Natural killer cell (primary cell): ENCODE results near the gene PPP6C. TPM values are rescaled to one million over a fixed set of nuclear protein-coding genes. Genes with fewer than 3 reads are reported as not detected.

Source experiments
- ATAC-seq, 3 donors: fragments of 150-1000 bp in 2 of 3; fragments of 200-7000 bp in 1 of 3; cut with Tn5 transposase; 1 replicate in 1 of 3; 2 replicates in 2 of 3; pipeline ENCODE4 v1.10.0; 2021; ENCODE audit warnings: mild to moderate bottlenecking in 2 of 3, moderate library complexity in 2 of 3
- DNase-seq, 2 donors: peaks; one replicate each; pipeline versions ENCODE4 v3.0.0 to v3.0.0-alpha.2; 2013 to 2021; ENCODE audit warnings: mixed read lengths in 1 of 2
- H3K27ac ChIP-seq: one replicate; pipeline ENCODE4 v1.5.1; 2013; ENCODE audit warnings: mild to moderate bottlenecking, low read length
- H3K27me3 ChIP-seq: one replicate; pipeline ENCODE4 v1.6.1; 2013; ENCODE audit warnings: low read length; ENCODE audit not compliant: control insufficient read depth, insufficient read depth
- H3K36me3 ChIP-seq: one replicate; pipeline ENCODE4 v1.6.1; 2013; ENCODE audit warnings: low read length; ENCODE audit not compliant: control insufficient read depth, insufficient read depth
- H3K4me1 ChIP-seq: one replicate; pipeline ENCODE4 v1.6.1; 2013; ENCODE audit warnings: low read length; ENCODE audit not compliant: control insufficient read depth, insufficient read depth
- H3K4me3 ChIP-seq: one replicate; pipeline ENCODE4 v1.5.1; 2013; ENCODE audit warnings: low read length
- H3K9me3 ChIP-seq: one replicate; pipeline ENCODE4 v1.6.1; 2013; ENCODE audit warnings: low read length; ENCODE audit not compliant: control insufficient read depth, insufficient read depth
- H3K27ac Mint-ChIP-seq, 2 donors: one replicate each; pipeline ENCODE4 v1.8.0; 2022; ENCODE audit warnings: mild to moderate bottlenecking in 2 of 2, mixed read lengths in 2 of 2, moderate library complexity in 1 of 2
- H3K27me3 Mint-ChIP-seq, 2 donors: one replicate each; pipeline ENCODE4 v1.8.0; 2022; ENCODE audit warnings: low read depth in 2 of 2, mixed read lengths in 2 of 2
- H3K36me3 Mint-ChIP-seq: one replicate; pipeline ENCODE4 v1.8.0; 2022; ENCODE audit warnings: mixed read lengths
- H3K4me1 Mint-ChIP-seq, 2 donors: one replicate each; pipeline ENCODE4 v1.8.0; 2022; ENCODE audit warnings: mixed read lengths in 2 of 2
- H3K4me3 Mint-ChIP-seq: one replicate; pipeline ENCODE4 v1.8.0; 2022; ENCODE audit warnings: mild to moderate bottlenecking, moderate library complexity, mixed read lengths
- H3K9me3 Mint-ChIP-seq, 2 donors: one replicate each; pipeline ENCODE4 v1.8.0; 2022; ENCODE audit warnings: mixed read lengths in 2 of 2
- CTCF ChIP-seq: fragments of 200-600 bp; IDR thresholded peaks from one replicate; pipeline ENCODE4 v1.8.0; 2022; ENCODE audit warnings: antibody characterized with exemption
- WGBS: methylation state at CpG from one replicate; pipeline ENCODE4 v1.1.7; 2013; ENCODE audit warnings: missing lambda C conversion rate; ENCODE audit not compliant: insufficient coverage; 5-methylcytosine and 5-hydroxymethylcytosine counted together
- intact Hi-C: fragments of 100-400 bp; cut with micrococcal nuclease; formaldehyde crosslinking; loops from one replicate; pipeline ENCODE4 v1.14.2; 2022
- total RNA-seq, 4 donors: library from RNA; stranded (reverse); fragments of 120-200 nt in 1 of 4; gene quantifications; one replicate each; pipeline versions ENCODE4 v1.2.3 to v1.2.4, GENCODE V29; 2013 to 2022

The PPP6C gene
- total RNA-seq, 3 donors from 2014 or later (not counting 1 experiment from before 2014, with no cell fraction given) = 31.1 to 37.4 (median 34.8) TPM

DNA sequence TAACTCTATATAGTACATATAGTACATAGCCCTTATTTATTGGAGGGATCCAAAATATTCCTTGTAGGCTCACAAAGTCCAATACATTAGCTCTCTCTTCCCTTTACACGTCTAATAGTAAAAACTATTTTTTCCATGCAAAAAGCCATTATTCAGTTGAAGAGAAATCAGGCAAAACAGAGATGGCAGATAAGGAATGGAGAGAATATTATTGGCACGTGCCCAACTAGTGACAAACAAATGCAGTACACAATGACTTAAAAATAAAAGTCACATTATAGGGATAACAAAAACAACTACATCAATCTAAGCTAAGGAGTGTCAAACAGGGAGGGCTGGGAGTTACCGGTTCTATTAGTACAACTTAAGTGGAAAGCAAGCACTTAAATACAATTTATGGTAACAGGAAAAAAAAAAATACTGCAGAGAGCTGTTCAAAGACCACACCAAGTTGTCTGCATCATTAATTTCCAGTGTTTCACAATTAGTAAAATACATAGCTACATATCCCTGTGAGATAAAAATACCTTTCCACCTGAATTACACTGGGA, 42.1 kb downstream of the PPP6C start:
- ATAC-seq (no peak), DNase-seq (no peak)
- Histone ChIP-seq H3K27me3 (no peaks in the 10 kb centered on the region), H3K27ac (no peak overlapping the region), H3K4me3 (no peak overlapping the region), H3K9me3 (no peaks in the 10 kb centered on the region), H3K36me3 (peaks cover 30% of the 10 kb centered on the region), H3K4me1 (peaks cover 7% of the 10 kb centered on the region)
- H3K4me3 Mint-ChIP-seq = no peak overlapping the region
- H3K27ac Mint-ChIP-seq = no peak overlapping the region
- H3K36me3 Mint-ChIP-seq = no peaks in the 10 kb centered on the region
- no peak for TF ChIP-seq CTCF
- intact Hi-C loops = loop anchor here (10.0 kb wide), 1 partner anchor 283 kb away; the partner anchor contains the start of genes ARPC5L and RPL35
- peaks cover 12 to 13% of the 10 kb centered on the region in 2 donors for H3K4me1 Mint-ChIP-seq
- no peaks in the 10 kb centered on the region for H3K9me3 Mint-ChIP-seq
- no peaks in the 10 kb centered on the region for H3K27me3 Mint-ChIP-seq
- 100% methylated on average over 1 of the region's 3 CpGs for WGBS

GRCh38 chr9:125146247-125146646, 43.4 kb downstream of the PPP6C start:
- peak in 1 of 2 donors; percentile 28 for DNase-seq
- Histone ChIP-seq H3K4me3 (no peak overlapping the region), H3K9me3 (no peaks in the 10 kb centered on the region), H3K36me3 (peaks cover 19% of the 10 kb centered on the region), H3K27ac (no peak overlapping the region), H3K4me1 (peaks cover 9% of the 10 kb centered on the region), H3K27me3 (no peaks in the 10 kb centered on the region)
- TF ChIP-seq CTCF = no peak
- WGBS = 95% methylated on average over 2 of the region's 4 CpGs
- Mint-ChIP-seq H3K4me1 (peaks cover 17 to 22% of the 10 kb centered on the region in 2 donors), H3K27ac (no peak overlapping the region), H3K27me3 (no peaks in the 10 kb centered on the region), H3K36me3 (no peaks in the 10 kb centered on the region), H3K4me3 (no peak overlapping the region), H3K9me3 (no peaks in the 10 kb centered on the region)
- intact Hi-C loops = loop anchor here (10.0 kb wide), 1 partner anchor 281 kb away; the partner anchor contains the start of genes ARPC5L and RPL35
- no peak for ATAC-seq

DNA sequence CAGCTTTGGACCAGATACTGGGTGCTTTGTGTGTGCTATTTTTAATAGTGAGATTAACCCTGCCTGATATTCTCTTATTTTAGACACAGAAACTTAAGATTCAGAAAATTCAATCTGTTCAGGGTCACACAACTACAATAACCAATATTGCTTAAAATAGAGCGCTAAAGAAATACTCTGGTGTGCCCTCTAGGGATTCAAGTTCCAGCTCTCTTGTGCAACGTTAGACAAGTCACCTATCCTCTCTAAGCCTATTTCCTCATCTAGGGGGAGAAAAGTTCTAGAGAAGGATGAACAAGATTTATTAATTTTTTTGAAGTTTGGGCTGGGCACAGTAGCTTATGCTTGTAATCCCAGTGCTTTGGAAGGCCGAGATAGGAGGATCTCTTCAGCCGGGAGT, 44.2 kb downstream of the PPP6C start:
- WGBS = 96% methylated on average over 3 of the region's 4 CpGs
- H3K4me1 ChIP-seq = peaks cover 9% of the 10 kb centered on the region
- no peak overlapping the region for H3K4me3 Mint-ChIP-seq
- no peaks in the 10 kb centered on the region for H3K9me3 Mint-ChIP-seq
- H3K27me3 ChIP-seq = no peaks in the 10 kb centered on the region
- H3K4me1 Mint-ChIP-seq = peaks cover 17 to 23% of the 10 kb centered on the region in 2 donors
- no peaks in the 10 kb centered on the region for H3K36me3 Mint-ChIP-seq
- no peak for TF ChIP-seq CTCF
- H3K27ac ChIP-seq = no peak overlapping the region
- DNase-seq = no peak
- no peaks in the 10 kb centered on the region for H3K27me3 Mint-ChIP-seq
- H3K27ac Mint-ChIP-seq = no peak overlapping the region
- no peak overlapping the region for H3K4me3 ChIP-seq
- H3K36me3 ChIP-seq = peaks cover 11% of the 10 kb centered on the region
- H3K9me3 ChIP-seq = no peaks in the 10 kb centered on the region
- ATAC-seq = no peak
- intact Hi-C loops = loop anchor here (10.0 kb wide), 1 partner anchor 281 kb away; the partner anchor contains the start of genes ARPC5L and RPL35
